ENCODE results near the gene FAM98C.
A peak's percentile ranks its signal among the peaks of the same experiment; 100 is the strongest.

FAM98C gene

GRCh38 chr19:38445362-38445761 lies 42.5 kb downstream of the FAM98C start:
- no peak overlapping the region for H3K4ac ChIP-seq (ENCODE audit: low read depth, low read length)
- no peak overlapping the region for H4K12ac ChIP-seq (ENCODE audit: low read depth, low read length)
- no peak overlapping the region for H2BK5ac ChIP-seq (ENCODE audit: low read depth, low read length, poor library complexity)
- no peak overlapping the region for H3K9ac ChIP-seq (ENCODE audit: low read length)
- H3K23ac ChIP-seq (ENCODE audit: low read length): no peak overlapping the region
- peaks cover 2% of the 10 kb centered on the region for H3K9me3 ChIP-seq (ENCODE audit: insufficient read depth, low read depth, low read length)
- no peak overlapping the region for H3K18ac ChIP-seq (ENCODE audit: low read length)
- no peak overlapping the region for H4K8ac ChIP-seq (ENCODE audit: low read depth, low read length)
- no peaks in the 10 kb centered on the region for H3K4me1 ChIP-seq (ENCODE audit: control insufficient read depth in 1 of 2, insufficient read depth in 2 of 2, low read length in 2 of 2)
- H2BK12ac ChIP-seq (ENCODE audit: low read length): no peak overlapping the region
- no peak overlapping the region for H3K14ac ChIP-seq (ENCODE audit: low read length)
- no peak overlapping the region for H3K4me3 ChIP-seq (ENCODE audit: low read depth, low read length)
- no peak overlapping the region for H2BK120ac ChIP-seq (ENCODE audit: insufficient read depth, low read length, poor library complexity)
- H3K79me2 ChIP-seq (ENCODE audit: control insufficient read depth, insufficient read depth, low read length, poor library complexity): no peaks in the 10 kb centered on the region
- no peaks in the 10 kb centered on the region for H3K36me3 ChIP-seq (ENCODE audit: control insufficient read depth in 1 of 2, insufficient read depth in 2 of 2, low read length in 2 of 2)
- H3K27me3 ChIP-seq (ENCODE audit: insufficient read depth, low read length): no peaks in the 10 kb centered on the region
- WGBS (ENCODE audit: extremely low coverage, insufficient coverage, insufficient read length): no CpG with 5 or more reads among the region's 7 CpGs
- no peak overlapping the region for H3K27ac ChIP-seq (ENCODE audit: low read depth, low read length)
- no peak for DNase-seq
- H2AFZ ChIP-seq (ENCODE audit: insufficient read depth, low read length, poor library complexity): no peak overlapping the region
- H3K4me2 ChIP-seq (ENCODE audit: low read length): no peak overlapping the region
- H2AK5ac ChIP-seq (ENCODE audit: low read length): no peak overlapping the region
- no peaks in the 10 kb centered on the region for H3K79me1 ChIP-seq (ENCODE audit: low read length)
- no peak overlapping the region for H4K91ac ChIP-seq (ENCODE audit: low read depth, low read length)

GRCh38 chr19:38448225-38448624 lies 45.3 kb downstream of the FAM98C start:
- no peak overlapping the region for H3K14ac ChIP-seq (ENCODE audit: low read length)
- DNase-seq: no peak
- H3K4ac ChIP-seq (ENCODE audit: low read depth, low read length): no peak overlapping the region
- no peak overlapping the region for H3K4me2 ChIP-seq (ENCODE audit: low read length)
- no peaks in the 10 kb centered on the region for H3K27me3 ChIP-seq (ENCODE audit: insufficient read depth, low read length)
- H3K9ac ChIP-seq (ENCODE audit: low read length): no peak overlapping the region
- no peak overlapping the region for H2BK120ac ChIP-seq (ENCODE audit: insufficient read depth, low read length, poor library complexity)
- H4K12ac ChIP-seq (ENCODE audit: low read depth, low read length): no peak overlapping the region
- no peak overlapping the region for H2AK5ac ChIP-seq (ENCODE audit: low read length)
- H3K79me2 ChIP-seq (ENCODE audit: control insufficient read depth, insufficient read depth, low read length, poor library complexity): no peaks in the 10 kb centered on the region
- whole genome bisulfite sequencing (ENCODE audit: extremely low coverage, insufficient coverage, insufficient read length): no CpG with 5 or more reads among the region's 9 CpGs
- no peak overlapping the region for H2AFZ ChIP-seq (ENCODE audit: insufficient read depth, low read length, poor library complexity)
- H3K79me1 ChIP-seq (ENCODE audit: low read length): no peaks in the 10 kb centered on the region
- H3K36me3 ChIP-seq (ENCODE audit: control insufficient read depth in 1 of 2, insufficient read depth in 2 of 2, low read length in 2 of 2): no peaks in the 10 kb centered on the region
- no peak overlapping the region for H3K18ac ChIP-seq (ENCODE audit: low read length)
- H3K23ac ChIP-seq (ENCODE audit: low read length): no peak overlapping the region
- no peak overlapping the region for H4K91ac ChIP-seq (ENCODE audit: low read depth, low read length)
- no peak overlapping the region for H3K27ac ChIP-seq (ENCODE audit: low read depth, low read length)
- peaks cover 4% of the 10 kb centered on the region for H3K9me3 ChIP-seq (ENCODE audit: insufficient read depth, low read depth, low read length)
- no peak overlapping the region for H2BK12ac ChIP-seq (ENCODE audit: low read length)
- H4K8ac ChIP-seq (ENCODE audit: low read depth, low read length): no peak overlapping the region
- no peak overlapping the region for H3K4me3 ChIP-seq (ENCODE audit: low read depth, low read length)
- H2BK5ac ChIP-seq (ENCODE audit: low read depth, low read length, poor library complexity): no peak overlapping the region
- H3K4me1 ChIP-seq (ENCODE audit: control insufficient read depth in 1 of 2, insufficient read depth in 2 of 2, low read length in 2 of 2): peaks cover 0 to 3% of the 10 kb centered on the region in 2 experiments

GRCh38 chr19:38449518-38449917 lies 46.6 kb downstream of the FAM98C start:
- no peaks in the 10 kb centered on the region for H3K79me1 ChIP-seq (ENCODE audit: low read length)
- H3K4me1 ChIP-seq (ENCODE audit: control insufficient read depth in 1 of 2, insufficient read depth in 2 of 2, low read length in 2 of 2): peaks cover 0 to 3% of the 10 kb centered on the region in 2 experiments
- no peak overlapping the region for H3K9ac ChIP-seq (ENCODE audit: low read length)
- no peak overlapping the region for H3K27ac ChIP-seq (ENCODE audit: low read depth, low read length)
- H3K23ac ChIP-seq (ENCODE audit: low read length): no peak overlapping the region
- H2BK5ac ChIP-seq (ENCODE audit: low read depth, low read length, poor library complexity): no peak overlapping the region
- WGBS (ENCODE audit: extremely low coverage, insufficient coverage, insufficient read length): no CpG with 5 or more reads among the region's 5 CpGs
- no peak overlapping the region for H2BK120ac ChIP-seq (ENCODE audit: insufficient read depth, low read length, poor library complexity)
- peaks cover 2% of the 10 kb centered on the region for H3K9me3 ChIP-seq (ENCODE audit: insufficient read depth, low read depth, low read length)
- H4K8ac ChIP-seq (ENCODE audit: low read depth, low read length): no peak overlapping the region
- no peak overlapping the region for H3K4me3 ChIP-seq (ENCODE audit: low read depth, low read length)
- H3K18ac ChIP-seq (ENCODE audit: low read length): no peak overlapping the region
- H3K79me2 ChIP-seq (ENCODE audit: control insufficient read depth, insufficient read depth, low read length, poor library complexity): no peaks in the 10 kb centered on the region
- no peak overlapping the region for H2AFZ ChIP-seq (ENCODE audit: insufficient read depth, low read length, poor library complexity)
- no peak overlapping the region for H2BK12ac ChIP-seq (ENCODE audit: low read length)
- no peak overlapping the region for H4K91ac ChIP-seq (ENCODE audit: low read depth, low read length)
- H3K27me3 ChIP-seq (ENCODE audit: insufficient read depth, low read length): no peaks in the 10 kb centered on the region
- no peaks in the 10 kb centered on the region for H3K36me3 ChIP-seq (ENCODE audit: control insufficient read depth in 1 of 2, insufficient read depth in 2 of 2, low read length in 2 of 2)
- no peak overlapping the region for H3K14ac ChIP-seq (ENCODE audit: low read length)
- H3K4me2 ChIP-seq (ENCODE audit: low read length): no peak overlapping the region
- no peak overlapping the region for H2AK5ac ChIP-seq (ENCODE audit: low read length)
- no peak overlapping the region for H4K12ac ChIP-seq (ENCODE audit: low read depth, low read length)
- no peak overlapping the region for H3K4ac ChIP-seq (ENCODE audit: low read depth, low read length)
- peak in 1 of 2 donors; percentile 5 for DNase-seq

GRCh38 chr19:38451036-38451435 lies 48.1 kb downstream of the FAM98C start:
- no peaks in the 10 kb centered on the region for H3K36me3 ChIP-seq (ENCODE audit: control insufficient read depth in 1 of 2, insufficient read depth in 2 of 2, low read length in 2 of 2)
- no peak overlapping the region for H4K12ac ChIP-seq (ENCODE audit: low read depth, low read length)
- no peak for DNase-seq
- WGBS (ENCODE audit: extremely low coverage, insufficient coverage, insufficient read length): no CpG with 5 or more reads among the region's 8 CpGs
- H3K4me2 ChIP-seq (ENCODE audit: low read length): no peak overlapping the region
- H3K79me2 ChIP-seq (ENCODE audit: control insufficient read depth, insufficient read depth, low read length, poor library complexity): no peaks in the 10 kb centered on the region
- no peak overlapping the region for H2BK120ac ChIP-seq (ENCODE audit: insufficient read depth, low read length, poor library complexity)
- H3K27ac ChIP-seq (ENCODE audit: low read depth, low read length): no peak overlapping the region
- H2AK5ac ChIP-seq (ENCODE audit: low read length): no peak overlapping the region
- no peak overlapping the region for H3K4ac ChIP-seq (ENCODE audit: low read depth, low read length)
- H3K4me3 ChIP-seq (ENCODE audit: low read depth, low read length): peak overlapping the region; percentile 20
- H3K4me1 ChIP-seq (ENCODE audit: control insufficient read depth in 1 of 2, insufficient read depth in 2 of 2, low read length in 2 of 2): peaks cover 0 to 3% of the 10 kb centered on the region in 2 experiments
- no peak overlapping the region for H4K8ac ChIP-seq (ENCODE audit: low read depth, low read length)
- no peaks in the 10 kb centered on the region for H3K27me3 ChIP-seq (ENCODE audit: insufficient read depth, low read length)
- H2AFZ ChIP-seq (ENCODE audit: insufficient read depth, low read length, poor library complexity): no peak overlapping the region
- H2BK5ac ChIP-seq (ENCODE audit: low read depth, low read length, poor library complexity): no peak overlapping the region
- no peak overlapping the region for H2BK12ac ChIP-seq (ENCODE audit: low read length)
- H3K9ac ChIP-seq (ENCODE audit: low read length): peak overlapping the region; percentile 42
- no peak overlapping the region for H3K18ac ChIP-seq (ENCODE audit: low read length)
- no peak overlapping the region for H3K14ac ChIP-seq (ENCODE audit: low read length)
- H3K9me3 ChIP-seq (ENCODE audit: insufficient read depth, low read depth, low read length): peaks cover 2% of the 10 kb centered on the region
- no peak overlapping the region for H4K91ac ChIP-seq (ENCODE audit: low read depth, low read length)
- H3K23ac ChIP-seq (ENCODE audit: low read length): no peak overlapping the region
- H3K79me1 ChIP-seq (ENCODE audit: low read length): no peaks in the 10 kb centered on the region

Data from trophoblast cell (in vitro differentiated cells and primary cell).